Spleen (tissue), 11 donors: ENCODE measurements around the gene CACNA2D1. TPM values are rescaled to one million over a fixed set of nuclear protein-coding genes. Genes with fewer than 3 reads are reported as not detected.

ENCODE experiments used
- DNase-seq: peaks from one replicate; pipeline ENCODE4 v3.0.0-alpha.2; 2020
- H3K27ac ChIP-seq, 8 donors: fragments of 200-600 bp; sonication (generic) in 7 of 8; 1 replicate in 4 of 8; 2 replicates in 4 of 8; pipeline versions ENCODE4 v1.5.0 to v1.8.0; 2016 to 2021; ENCODE audit warnings: inconsistent platforms in 4 of 8, mild to moderate bottlenecking in 4 of 8, moderate library complexity in 1 of 8
- H3K27me3 ChIP-seq, 7 donors: fragments of 200-600 bp; sonication (generic) in 6 of 7; replicated peaks in 1 of 7; 1 replicate in 4 of 7; 2 replicates in 3 of 7; pipeline versions ENCODE4 v1.5.0 to v1.8.0; 2016 to 2021; ENCODE audit warnings: inconsistent platforms in 3 of 7, mild to moderate bottlenecking in 1 of 7
- H3K36me3 ChIP-seq, 6 donors: fragments of 200-600 bp; sonication (generic) in 5 of 6; 1 replicate in 4 of 6; 2 replicates in 2 of 6; pipeline versions ENCODE4 v1.5.0 to v1.8.0; 2016 to 2021; ENCODE audit warnings: inconsistent platforms in 2 of 6
- H3K4me1 ChIP-seq, 6 donors: fragments of 200-600 bp; sonication (generic) in 5 of 6; 1 replicate in 3 of 6; 2 replicates in 3 of 6; pipeline versions ENCODE4 v1.5.0 to v1.8.0; 2016 to 2021; ENCODE audit warnings: inconsistent platforms in 3 of 6
- H3K4me3 ChIP-seq, 8 donors: fragments of 200-600 bp; sonication (generic) in 7 of 8; 1 replicate in 4 of 8; 2 replicates in 4 of 8; pipeline versions ENCODE4 v1.5.0 to v1.8.0; 2016 to 2021; ENCODE audit warnings: inconsistent platforms in 4 of 8, mild to moderate bottlenecking in 4 of 8, moderate library complexity in 2 of 8
- H3K9me3 ChIP-seq, 8 donors: fragments of 200-600 bp; sonication (generic) in 7 of 8; 1 replicate in 4 of 8; 2 replicates in 4 of 8; pipeline versions ENCODE4 v1.5.0 to v1.8.0; 2016 to 2021; ENCODE audit warnings: inconsistent platforms in 4 of 8
- CTCF ChIP-seq, 11 experiments: fragments of 200-600 bp in 7 of 11; fragments of 450-650 bp in 4 of 11; sonication (generic) in 4 of 11; IDR thresholded peaks in 8 of 11; conservative IDR thresholded peaks in 3 of 11; 1 replicate in 7 of 11; 2 replicates in 4 of 11; pipeline versions ENCODE4 v1.4.0 to v1.8.0; 2016 to 2021; ENCODE audit warnings: antibody characterized with exemption in 11 of 11, inconsistent platforms in 4 of 11, mild to moderate bottlenecking in 1 of 11
- POLR2A ChIP-seq, 3 donors: fragments of 450-650 bp; IDR thresholded peaks; one replicate each; pipeline ENCODE4 v1.5.1; 2017; ENCODE audit warnings: antibody characterized with exemption in 3 of 3, mild to moderate bottlenecking in 1 of 3
- POLR2AphosphoS5 ChIP-seq, 3 donors: sonication (generic); formaldehyde crosslinking; IDR thresholded peaks; one replicate each; pipeline ENCODE4 v1.5.1; 2017; ENCODE audit warnings: antibody characterized with exemption in 3 of 3
- WGBS, 5 donors: extraction: QIAGEN DNeasy Blood & Tissue Kit in 3 of 5; methylation state at CpG; one replicate each; pipeline versions ENCODE4 v1.1.5 to v1.1.7; 2013 to 2018; 5-methylcytosine and 5-hydroxymethylcytosine counted together
- intact Hi-C: fragments of 100-400 bp; cut with DNase I; formaldehyde crosslinking; loops from one replicate; pipeline ENCODE4 v1.15.0; 2023; ENCODE audit warnings: low total_unique reads
- polyA plus RNA-seq, 3 donors: library from polyadenylated mRNA; stranded (reverse); fragments of 200-250 nt; gene quantifications; one replicate each; pipeline ENCODE4 v1.2.1, GENCODE V29; 2013
- total RNA-seq, 7 donors: library from RNA; depleted of rRNA in 3 of 7; stranded (reverse); fragments of >200 nt in 3 of 7; fragmentation: NEBNext Ultra II Directional in 4 of 7; extraction: Animal tissue kit (Norgen Biotek cat#: 25700) in 4 of 7; gene quantifications; one replicate each; pipeline versions ENCODE4 v1.1.0 to v1.2.1, GENCODE V29; 2016 to 2021
- donor health status: healthy with polysubstance abuse.
- donor health status: DM: no; HTN: no; CAD: no; lungs with moderate emphysema.
- donor health status: DM: no; HTN: no; CAD: no.
- donor health status: Bipolar disorder and iron deficiency.
- donor health status: healthy.
- donor health status: DM: no; HTN: no; CAD: no.
- donor health status: DM: yes; HTN: yes; CAD: no.

Gene CACNA2D1
- total and polyA plus RNA-seq, 10 donors = 1.7 to 24.0 (median 15.2) TPM

DNA sequence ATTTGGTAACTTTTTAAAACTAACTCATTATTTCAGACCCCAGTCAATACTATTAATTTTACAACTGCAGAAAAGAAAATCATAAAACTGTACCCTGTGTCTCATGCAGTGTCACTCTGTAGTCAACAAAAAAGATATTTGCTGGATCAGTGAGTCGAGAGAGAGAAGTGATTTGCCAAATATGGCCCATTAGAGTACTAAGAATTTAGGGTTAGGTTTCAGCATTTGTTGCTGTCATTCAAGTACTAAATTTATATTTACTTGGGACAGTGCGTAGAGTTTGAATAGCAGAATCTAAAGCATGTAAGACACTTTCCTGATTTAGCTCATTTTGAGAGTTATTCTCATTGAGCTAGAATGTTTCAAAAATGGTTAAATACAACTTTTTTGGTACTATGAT is 38.9 kb downstream of the CACNA2D1 start:
- Histone ChIP-seq H3K27ac (no peak overlapping the region), H3K27me3 (no peaks in the 10 kb centered on the region), H3K9me3 (peaks cover 0 to 9% (median 0%) of the 10 kb centered on the region in 8 donors), H3K4me3 (no peak overlapping the region), H3K4me1 (no peaks in the 10 kb centered on the region), H3K36me3 (no peaks in the 10 kb centered on the region)
- intact Hi-C loops = no loop called here
- no peak for DNase-seq
- TF ChIP-seq POLR2A (IDR thresholded peaks at IDR 0.05) = no peak
- no peak for TF ChIP-seq CTCF (IDR thresholded peaks at IDR 0.05 in 8 of 11, conservative IDR thresholded peaks at IDR 0.05 in 3 of 11)
- no peak for TF ChIP-seq POLR2AphosphoS5 (IDR thresholded peaks at IDR 0.05)
- WGBS, 5 donors = 66 to 87% (median 72%) methylated on average over 2 of the region's 2 CpGs

DNA sequence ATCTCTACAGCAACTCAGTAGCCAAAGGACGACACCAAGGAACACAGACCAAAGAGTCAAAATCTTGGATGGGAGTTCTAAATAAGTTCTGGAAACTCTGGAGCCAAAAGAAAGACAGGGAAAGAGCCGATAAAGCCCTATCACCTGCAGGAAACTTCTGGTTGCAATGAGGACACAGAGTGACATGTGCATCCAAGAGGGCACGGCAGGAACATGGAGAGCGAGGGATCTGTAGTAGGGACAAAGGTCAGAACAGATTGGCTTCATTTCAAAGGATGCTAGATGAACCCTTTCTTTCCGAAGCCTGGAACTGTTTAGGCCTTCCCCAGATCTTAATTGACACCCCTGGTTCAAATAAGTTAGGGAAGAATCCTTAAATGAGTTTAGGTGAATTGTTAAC is 39.5 kb downstream of the CACNA2D1 start:
- no peaks in the 10 kb centered on the region for H3K27me3 ChIP-seq
- no peak overlapping the region for H3K27ac ChIP-seq
- TF ChIP-seq POLR2AphosphoS5 (IDR thresholded peaks at IDR 0.05) (no peak), POLR2A (IDR thresholded peaks at IDR 0.05) (no peak), CTCF (IDR thresholded peaks at IDR 0.05 in 8 of 11, conservative IDR thresholded peaks at IDR 0.05 in 3 of 11) (no peak)
- H3K4me3 ChIP-seq = no peak overlapping the region
- H3K9me3 ChIP-seq = peaks cover 0 to 10% (median 0%) of the 10 kb centered on the region in 8 donors
- no peaks in the 10 kb centered on the region for H3K36me3 ChIP-seq
- WGBS, 5 donors = 62 to 90% (median 81%) methylated on average over 5 of the region's 5 CpGs
- no peaks in the 10 kb centered on the region for H3K4me1 ChIP-seq
- intact Hi-C loops = no loop called here
- peak; percentile 38 for DNase-seq

GRCh38 chr7:82397879-82398524 is 45.6 kb downstream of the CACNA2D1 start:
- no peak overlapping the region for H3K4me3 ChIP-seq
- TF ChIP-seq POLR2A (IDR thresholded peaks at IDR 0.05) (no peak), POLR2AphosphoS5 (IDR thresholded peaks at IDR 0.05) (no peak), CTCF (IDR thresholded peaks at IDR 0.05 in 8 of 11, conservative IDR thresholded peaks at IDR 0.05 in 3 of 11) (no peak)
- H3K27ac ChIP-seq = no peak overlapping the region
- no peaks in the 10 kb centered on the region for H3K4me1 ChIP-seq
- no peaks in the 10 kb centered on the region for H3K36me3 ChIP-seq
- H3K27me3 ChIP-seq = no peaks in the 10 kb centered on the region
- intact Hi-C loops = no loop called here
- peaks cover 0 to 6% (median 0%) of the 10 kb centered on the region in 8 donors for H3K9me3 ChIP-seq
- no peak for DNase-seq
- WGBS, 5 donors = 67 to 85% (median 82%) methylated on average over 1 of the region's 1 CpG

DNA sequence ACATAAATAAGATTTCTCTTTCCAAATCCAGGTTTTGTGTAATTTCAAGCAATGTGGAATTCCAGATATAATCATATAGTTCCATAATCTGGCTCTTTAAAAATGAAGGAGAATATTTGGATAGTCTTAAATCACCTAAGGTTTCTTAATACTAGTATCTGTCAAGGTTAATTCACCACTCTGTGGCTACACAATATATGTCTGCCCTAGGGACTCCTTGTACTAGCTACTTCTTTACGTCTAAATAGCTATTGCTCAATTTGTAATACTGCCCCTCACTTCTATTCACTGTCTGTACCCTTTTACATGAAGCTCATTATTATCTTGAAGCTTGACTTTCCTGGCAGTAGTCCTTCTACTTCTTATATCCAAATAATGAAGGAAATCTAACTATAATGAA is 47.2 kb downstream of the CACNA2D1 start:
- TF ChIP-seq POLR2AphosphoS5 (IDR thresholded peaks at IDR 0.05) (no peak), POLR2A (IDR thresholded peaks at IDR 0.05) (no peak), CTCF (IDR thresholded peaks at IDR 0.05 in 8 of 11, conservative IDR thresholded peaks at IDR 0.05 in 3 of 11) (no peak)
- Histone ChIP-seq H3K4me1 (no peaks in the 10 kb centered on the region), H3K27me3 (no peaks in the 10 kb centered on the region), H3K4me3 (no peak overlapping the region), H3K36me3 (no peaks in the 10 kb centered on the region), H3K9me3 (peaks cover 0 to 8% (median 0%) of the 10 kb centered on the region in 8 donors), H3K27ac (no peak overlapping the region)
- intact Hi-C loops = no loop called here
- 82 to 90% (median 88%) methylated on average over 1 of the region's 1 CpG for WGBS, 5 donors
- DNase-seq = no peak
